Endodermal cell (in vitro differentiated cells): ENCODE measurements around the gene RALGAPA2. TPM values are rescaled to one million over a fixed set of nuclear protein-coding genes. Genes with fewer than 3 reads are reported as not detected.
A peak's percentile ranks its signal among the peaks of the same experiment; 100 is the strongest.

ENCODE experiments used
- DNase-seq: peaks from one replicate; pipeline ENCODE4 v3.0.0-alpha.2; 2017
- H3K27ac ChIP-seq: 2 replicates; pipeline ENCODE4 v1.5.1; 2013; ENCODE audit warnings: mild to moderate bottlenecking, low read depth, low read length, moderate library complexity
- H3K27me3 ChIP-seq: 2 replicates; pipeline ENCODE4 v1.6.1; 2013; ENCODE audit warnings: mild to moderate bottlenecking, low read length, moderate library complexity; ENCODE audit not compliant: insufficient read depth, control insufficient read depth, poor library complexity, severe bottlenecking
- H3K36me3 ChIP-seq: 2 replicates; pipeline ENCODE4 v1.7.0; 2013; ENCODE audit warnings: mild to moderate bottlenecking, low read length, moderate library complexity; ENCODE audit not compliant: control insufficient read depth, insufficient read depth
- H3K4me1 ChIP-seq: one replicate; pipeline ENCODE4 v1.7.0; 2013; ENCODE audit warnings: low read length; ENCODE audit not compliant: control insufficient read depth, insufficient read depth
- H3K4me3 ChIP-seq: 2 replicates; pipeline ENCODE4 v1.5.1; 2013; ENCODE audit warnings: mild to moderate bottlenecking, low read length, moderate library complexity
- H3K9ac ChIP-seq: 2 replicates; pipeline ENCODE4 v1.6.1; 2013; ENCODE audit warnings: mild to moderate bottlenecking, low read length, moderate library complexity; ENCODE audit not compliant: poor library complexity, severe bottlenecking; ENCODE audit errors: extremely low read depth
- H3K9me3 ChIP-seq: 2 replicates; pipeline ENCODE4 v1.6.1; 2013; ENCODE audit warnings: mild to moderate bottlenecking, low read length, moderate library complexity; ENCODE audit not compliant: control insufficient read depth
- H3K27ac Mint-ChIP-seq: 2 replicates; pipeline ENCODE4 v1.8.0; 2020; ENCODE audit warnings: mixed read lengths
- H3K27me3 Mint-ChIP-seq: 2 replicates; pipeline ENCODE4 v1.8.0; 2021; ENCODE audit warnings: mild to moderate bottlenecking, mixed read lengths; ENCODE audit not compliant: insufficient read depth
- H3K36me3 Mint-ChIP-seq: 2 replicates; pipeline ENCODE4 v1.8.0; 2020; ENCODE audit warnings: low read depth, mixed read lengths
- H3K4me1 Mint-ChIP-seq: 2 replicates; pipeline ENCODE4 v1.8.0; 2020; ENCODE audit warnings: mixed read lengths
- H3K4me3 Mint-ChIP-seq: 2 replicates; pipeline ENCODE4 v1.8.0; 2020; ENCODE audit warnings: mild to moderate bottlenecking, moderate library complexity, mixed read lengths
- H3K9me3 Mint-ChIP-seq: 2 replicates; pipeline ENCODE4 v1.8.0; 2020; ENCODE audit warnings: mild to moderate bottlenecking, mixed read lengths
- WGBS, 2 experiments: methylation state at CpG; one replicate each; pipeline versions ENCODE4 v1.1.5 to v1.1.7; 2013; ENCODE audit warnings: missing lambda C conversion rate in 2 of 2, mixed read lengths in 1 of 2; ENCODE audit not compliant: insufficient coverage in 1 of 2, insufficient read length in 1 of 2; 5-methylcytosine and 5-hydroxymethylcytosine counted together
- total RNA-seq, 2 donors: library from RNA; stranded (reverse); fragmentation: NEBNext Ultra II Directional in 1 of 2; extraction: Animal tissue kit (Norgen Biotek cat#: 25700) in 1 of 2; gene quantifications; 2 replicates in 1 of 2; 3 replicates in 1 of 2; pipeline ENCODE4 v1.2.1, GENCODE V29; 2021
- TF ChIP-seq, protein P1 (sequence below): fragments of 200-600 bp; sonication (generic); conservative IDR thresholded peaks from 2 replicates; pipeline ENCODE4 v1.5.0; 2021; ENCODE audit warnings: antibody characterized with exemption, mild to moderate bottlenecking

RALGAPA2 gene
- total RNA-seq, 2 donors from 2014 or later = 19.5 to 24.6 TPM

GRCh38 chr20:20712004-20712473, 405 bp downstream of the RALGAPA2 start:
- TF ChIP-seq, protein P1, sequence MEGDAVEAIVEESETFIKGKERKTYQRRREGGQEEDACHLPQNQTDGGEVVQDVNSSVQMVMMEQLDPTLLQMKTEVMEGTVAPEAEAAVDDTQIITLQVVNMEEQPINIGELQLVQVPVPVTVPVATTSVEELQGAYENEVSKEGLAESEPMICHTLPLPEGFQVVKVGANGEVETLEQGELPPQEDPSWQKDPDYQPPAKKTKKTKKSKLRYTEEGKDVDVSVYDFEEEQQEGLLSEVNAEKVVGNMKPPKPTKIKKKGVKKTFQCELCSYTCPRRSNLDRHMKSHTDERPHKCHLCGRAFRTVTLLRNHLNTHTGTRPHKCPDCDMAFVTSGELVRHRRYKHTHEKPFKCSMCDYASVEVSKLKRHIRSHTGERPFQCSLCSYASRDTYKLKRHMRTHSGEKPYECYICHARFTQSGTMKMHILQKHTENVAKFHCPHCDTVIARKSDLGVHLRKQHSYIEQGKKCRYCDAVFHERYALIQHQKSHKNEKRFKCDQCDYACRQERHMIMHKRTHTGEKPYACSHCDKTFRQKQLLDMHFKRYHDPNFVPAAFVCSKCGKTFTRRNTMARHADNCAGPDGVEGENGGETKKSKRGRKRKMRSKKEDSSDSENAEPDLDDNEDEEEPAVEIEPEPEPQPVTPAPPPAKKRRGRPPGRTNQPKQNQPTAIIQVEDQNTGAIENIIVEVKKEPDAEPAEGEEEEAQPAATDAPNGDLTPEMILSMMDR = no peak
- H3K36me3 ChIP-seq = no peaks in the 10 kb centered on the region
- Mint-ChIP-seq H3K36me3 (no peaks in the 10 kb centered on the region), H3K4me3 (peak overlapping the region; percentile 72), H3K4me1 (peaks cover 19% of the 10 kb centered on the region), H3K27ac (peak overlapping the region; percentile 50), H3K27me3 (peaks cover 22% of the 10 kb centered on the region), H3K9me3 (no peaks in the 10 kb centered on the region)
- peaks cover 3% of the 10 kb centered on the region for H3K4me1 ChIP-seq
- DNase-seq = no peak
- H3K27me3 ChIP-seq = no peaks in the 10 kb centered on the region
- WGBS, 2 experiments = 0% methylated on average over 17 to 33 of the region's 33 CpGs
- H3K9ac ChIP-seq = peak overlapping the region; percentile 63
- H3K9me3 ChIP-seq = no peaks in the 10 kb centered on the region
- H3K27ac ChIP-seq = peak overlapping the region; percentile 89
- H3K4me3 ChIP-seq = peak overlapping the region; percentile 75

GRCh38 chr20:20711413-20711812, 1.0 kb downstream of the RALGAPA2 start:
- TF ChIP-seq, protein P1 = peak; percentile 21
- H3K9me3 ChIP-seq = no peaks in the 10 kb centered on the region
- Mint-ChIP-seq H3K4me1 (peaks cover 22% of the 10 kb centered on the region), H3K27me3 (peaks cover 22% of the 10 kb centered on the region), H3K9me3 (no peaks in the 10 kb centered on the region), H3K27ac (peak overlapping the region; percentile 50), H3K36me3 (no peaks in the 10 kb centered on the region), H3K4me3 (peak overlapping the region; percentile 72)
- H3K4me1 ChIP-seq = peaks cover 3% of the 10 kb centered on the region
- peak; percentile 52 for DNase-seq
- peak overlapping the region; percentile 63 for H3K9ac ChIP-seq
- no peak overlapping the region for H3K27ac ChIP-seq
- no peaks in the 10 kb centered on the region for H3K27me3 ChIP-seq
- H3K36me3 ChIP-seq = no peaks in the 10 kb centered on the region
- WGBS, 2 experiments = 50 to 80% methylated on average over 1 to 3 of the region's 3 CpGs
- H3K4me3 ChIP-seq = peak overlapping the region; percentile 75

GRCh38 chr20:20710443-20711315, 1.8 kb downstream of the RALGAPA2 start:
- 76 to 95% methylated on average over 4 to 6 of the region's 6 CpGs for WGBS, 2 experiments
- H3K27ac Mint-ChIP-seq = no peak overlapping the region
- peak overlapping the region; percentile 75 for H3K4me3 ChIP-seq

More at GRCh38 chr20:20710443-20711315, 1.8 kb downstream of the RALGAPA2 start:
- H3K4me3 Mint-ChIP-seq = peak overlapping the region; percentile 72
- H3K9me3 Mint-ChIP-seq = no peaks in the 10 kb centered on the region
- Histone ChIP-seq H3K27me3 (no peaks in the 10 kb centered on the region), H3K9ac (no peak overlapping the region), H3K36me3 (no peaks in the 10 kb centered on the region), H3K27ac (no peak overlapping the region), H3K4me1 (peaks cover 3% of the 10 kb centered on the region), H3K9me3 (no peaks in the 10 kb centered on the region)
- DNase-seq = no peak
- H3K36me3 Mint-ChIP-seq = no peaks in the 10 kb centered on the region
- H3K27me3 Mint-ChIP-seq = peaks cover 18% of the 10 kb centered on the region
- TF ChIP-seq, protein P1 = no peak
- H3K4me1 Mint-ChIP-seq = peaks cover 22% of the 10 kb centered on the region
